NCI-H460 (cell line): Measurements from ENCODE around the gene CPE. TPM values are rescaled to one million over a fixed set of nuclear protein-coding genes. Genes with fewer than 3 reads are reported as not detected.
"Not testable (repeated sequence)": the region's sequence is repeated elsewhere in the genome, so short reads cannot be mapped to it uniquely, and the experiment has no call there.

Experiments used
- DNase-seq: peaks from one replicate; pipeline ENCODE4 v3.0.0-alpha.2; 2016; ENCODE audit warnings: low read depth; ENCODE audit errors: extremely low read depth
- total RNA-seq: library from RNA; depleted of rRNA; stranded (reverse); fragments of >200 nt; shearing (Covaris generic); gene quantifications from 2 replicates; pipeline ENCODE4 v1.2.3, GENCODE V29; 2014

The CPE gene
- total RNA-seq, 1 experiment from 2014 or later: 1.1 TPM

GRCh38 chr4:165403048-165403447 is 24.2 kb downstream of the CPE start:
- DNase-seq: no peak

GRCh38 chr4:165403637-165404036 is 24.8 kb downstream of the CPE start:
- DNase-seq: no peak

GRCh38 chr4:165404080-165404479 is 25.3 kb downstream of the CPE start:
- DNase-seq: no peak

- no peak for DNase-seq
Observed at GRCh38 chr4:165404696-165405095, 25.9 kb downstream of the CPE start.

GRCh38 chr4:165410214-165410613 is 31.4 kb downstream of the CPE start:
- no peak for DNase-seq

GRCh38 chr4:165415910-165416309 is 37.1 kb downstream of the CPE start:
- no peak for DNase-seq

GRCh38 chr4:165418073-165418472 is 39.3 kb downstream of the CPE start:
- DNase-seq: no peak

- DNase-seq: no peak
Observed at GRCh38 chr4:165425629-165426028, 46.8 kb downstream of the CPE start.

GRCh38 chr4:165426331-165426730 is 47.5 kb downstream of the CPE start:
- DNase-seq: no peak

GRCh38 chr4:165426823-165427222 is 48.0 kb downstream of the CPE start:
- DNase-seq: no peak

GRCh38 chr4:165428957-165429356 is 50.1 kb downstream of the CPE start:
- DNase-seq: no peak

- no peak for DNase-seq
Observed at GRCh38 chr4:165433529-165433928, 54.7 kb downstream of the CPE start.

- DNase-seq: no peak
Observed at GRCh38 chr4:165437691-165438090, 58.9 kb downstream of the CPE start.

- DNase-seq: no peak
Observed at GRCh38 chr4:165439344-165439743, 60.5 kb downstream of the CPE start.

- no peak for DNase-seq
Observed at GRCh38 chr4:165439981-165440380, 61.2 kb downstream of the CPE start.

- DNase-seq: no peak
Observed at GRCh38 chr4:165440415-165441158, 61.8 kb downstream of the CPE start.

GRCh38 chr4:165443276-165443675 is 64.5 kb downstream of the CPE start:
- no peak for DNase-seq

GRCh38 chr4:165448700-165449099 is 69.9 kb downstream of the CPE start:
- DNase-seq: no peak

- DNase-seq: no peak
Observed at GRCh38 chr4:165449333-165449732, 70.5 kb downstream of the CPE start.

GRCh38 chr4:165450871-165451270 is 72.1 kb downstream of the CPE start:
- DNase-seq: no peak

- not testable (repeated sequence) for DNase-seq
Observed at GRCh38 chr4:165453140-165453539, 74.3 kb downstream of the CPE start.

- DNase-seq: no peak
Observed at GRCh38 chr4:165454426-165454825, 75.6 kb downstream of the CPE start.

GRCh38 chr4:165457793-165458192 is 79.0 kb downstream of the CPE start:
- DNase-seq: no peak
